ENCODE results near the gene EEF1AKMT3. TPM values are rescaled to one million over a fixed set of nuclear protein-coding genes. Genes with fewer than 3 reads are reported as not detected.

Gene EEF1AKMT3
- total RNA-seq, 1 experiment from 2014 or later = 9.3 TPM

DNA sequence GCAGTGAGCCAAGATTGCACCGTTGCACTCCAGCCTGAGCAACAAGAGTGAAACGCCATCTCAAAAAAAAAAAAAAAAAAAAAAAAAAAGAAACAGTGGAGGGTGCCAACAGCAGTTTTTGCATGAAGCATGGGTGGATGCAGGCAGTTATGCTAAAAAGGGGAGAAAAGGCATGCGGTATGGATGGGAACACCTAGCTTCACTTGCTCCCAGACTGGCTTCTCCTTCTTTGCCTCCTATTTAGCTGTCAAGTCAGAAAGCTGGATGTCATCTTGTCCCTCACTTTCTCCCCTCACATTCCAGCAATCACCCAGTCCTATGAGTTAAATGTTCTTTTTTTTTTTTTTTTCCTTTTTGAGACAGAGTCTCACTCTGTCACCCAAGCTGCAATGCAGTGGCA lies 2.6 kb downstream of the EEF1AKMT3 start:
- BruUV-seq (replicated peaks) = no TSS peak
- TF ChIP-seq, protein P1, sequence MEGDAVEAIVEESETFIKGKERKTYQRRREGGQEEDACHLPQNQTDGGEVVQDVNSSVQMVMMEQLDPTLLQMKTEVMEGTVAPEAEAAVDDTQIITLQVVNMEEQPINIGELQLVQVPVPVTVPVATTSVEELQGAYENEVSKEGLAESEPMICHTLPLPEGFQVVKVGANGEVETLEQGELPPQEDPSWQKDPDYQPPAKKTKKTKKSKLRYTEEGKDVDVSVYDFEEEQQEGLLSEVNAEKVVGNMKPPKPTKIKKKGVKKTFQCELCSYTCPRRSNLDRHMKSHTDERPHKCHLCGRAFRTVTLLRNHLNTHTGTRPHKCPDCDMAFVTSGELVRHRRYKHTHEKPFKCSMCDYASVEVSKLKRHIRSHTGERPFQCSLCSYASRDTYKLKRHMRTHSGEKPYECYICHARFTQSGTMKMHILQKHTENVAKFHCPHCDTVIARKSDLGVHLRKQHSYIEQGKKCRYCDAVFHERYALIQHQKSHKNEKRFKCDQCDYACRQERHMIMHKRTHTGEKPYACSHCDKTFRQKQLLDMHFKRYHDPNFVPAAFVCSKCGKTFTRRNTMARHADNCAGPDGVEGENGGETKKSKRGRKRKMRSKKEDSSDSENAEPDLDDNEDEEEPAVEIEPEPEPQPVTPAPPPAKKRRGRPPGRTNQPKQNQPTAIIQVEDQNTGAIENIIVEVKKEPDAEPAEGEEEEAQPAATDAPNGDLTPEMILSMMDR (conservative IDR thresholded peaks at IDR 0.05; ENCODE audit: low read depth, low read length) = no peak
- TF ChIP-seq EZH2phosphoT487 (IDR thresholded peaks at IDR 0.05; ENCODE audit: borderline replicate concordance, low read length) (no peak), EZH2 (IDR thresholded peaks at IDR 0.05; ENCODE audit: low read length, unreplicated experiment) (no peak)
- ATAC-seq = no peak
- Histone ChIP-seq H3K4me3 (ENCODE audit: low read length) (no peak overlapping the region), H3K4me1 (ENCODE audit: insufficient read depth, low read length) (peaks cover 11% of the 10 kb centered on the region), H3K36me3 (ENCODE audit: low read depth, low read length) (peaks cover 6% of the 10 kb centered on the region; the same call in 1 of the 2 replicates), H3F3A (ENCODE audit: low read length, unreplicated experiment) (no peaks in the 10 kb centered on the region), H3K9me3 (ENCODE audit: low read length) (no peaks in the 10 kb centered on the region), H4K20me1 (ENCODE audit: low read length) (no peaks in the 10 kb centered on the region), H3K27me3 (ENCODE audit: low read length) (no peaks in the 10 kb centered on the region), H3K27ac (ENCODE audit: low read length) (no peak overlapping the region), H2AFZ (ENCODE audit: low read length) (no peak overlapping the region), H3K9ac (ENCODE audit: low read length) (no peak overlapping the region), H3K4me2 (ENCODE audit: low read length) (no peak overlapping the region), H3K79me2 (ENCODE audit: low read length) (peaks cover 28% of the 10 kb centered on the region), H3K9me2 (replicated peaks; ENCODE audit: low read length) (no peaks in the 10 kb centered on the region)
- intact Hi-C loops (cut with micrococcal nuclease) = no loop called here
- ChIA-PET POLR2A (ENCODE audit: unreplicated experiment) (no interaction called here), CTCF (no interaction called here)
- no peak for DNase-seq

DNA sequence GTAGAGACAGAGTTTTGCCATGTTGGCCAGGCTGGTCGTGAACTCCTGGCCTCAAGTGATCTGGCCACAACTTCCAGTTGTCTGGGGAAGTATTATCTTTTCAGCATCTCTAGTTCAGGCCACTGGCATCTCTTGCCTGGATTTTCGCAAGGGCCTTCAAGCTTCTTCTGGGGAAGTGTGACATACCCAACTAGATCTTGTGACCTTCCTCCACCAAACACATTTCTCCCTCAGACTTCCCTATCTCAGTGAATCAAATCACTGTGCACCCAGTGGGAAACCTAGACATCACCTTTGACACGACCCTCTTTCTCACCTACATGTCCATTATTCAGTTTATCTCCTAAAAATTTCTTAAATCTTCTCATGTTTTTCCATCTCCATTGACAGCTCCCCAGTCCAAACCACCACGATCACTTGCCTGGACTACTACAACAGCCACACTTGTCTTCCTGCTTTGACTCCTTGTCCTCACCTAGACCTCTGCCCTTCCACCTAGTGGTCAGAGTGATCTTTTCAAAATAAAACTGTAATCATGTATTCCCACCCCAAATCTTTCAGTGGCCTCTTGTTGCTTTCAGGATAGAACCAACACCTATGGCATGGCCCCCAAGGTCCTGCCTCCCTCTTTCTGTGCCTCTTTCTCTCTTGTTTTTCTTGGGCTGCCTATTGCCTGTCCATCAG lies 3.3 kb downstream of the EEF1AKMT3 start:
- no peaks in the 10 kb centered on the region for H3F3A ChIP-seq (ENCODE audit: low read length, unreplicated experiment)
- no peaks in the 10 kb centered on the region for H3K9me3 ChIP-seq (ENCODE audit: low read length)
- H3K4me2 ChIP-seq (ENCODE audit: low read length) = no peak overlapping the region
- ATAC-seq (no peak), DNase-seq (no peak)
- H3K9ac ChIP-seq (ENCODE audit: low read length) = no peak overlapping the region
- no peaks in the 10 kb centered on the region for H4K20me1 ChIP-seq (ENCODE audit: low read length)
- peaks cover 23% of the 10 kb centered on the region for H3K79me2 ChIP-seq (ENCODE audit: low read length)
- intact Hi-C loops (cut with micrococcal nuclease) = no loop called here
- no peaks in the 10 kb centered on the region for H3K27me3 ChIP-seq (ENCODE audit: low read length)
- no peak overlapping the region for H2AFZ ChIP-seq (ENCODE audit: low read length)
- no peak overlapping the region for H3K4me3 ChIP-seq (ENCODE audit: low read length)
- ChIA-PET CTCF (no interaction called here), POLR2A (ENCODE audit: unreplicated experiment) (no interaction called here)
- TF ChIP-seq EZH2phosphoT487 (IDR thresholded peaks at IDR 0.05; ENCODE audit: borderline replicate concordance, low read length) = no peak
- TF ChIP-seq, protein P1 (conservative IDR thresholded peaks at IDR 0.05; ENCODE audit: low read depth, low read length) = peak; percentile 15; the same call in 1 of the 2 replicates
- peaks cover 1% of the 10 kb centered on the region; the same call in 1 of the 2 replicates for H3K36me3 ChIP-seq (ENCODE audit: low read depth, low read length)
- no peak overlapping the region for H3K27ac ChIP-seq (ENCODE audit: low read length)
- peaks cover 9% of the 10 kb centered on the region for H3K4me1 ChIP-seq (ENCODE audit: insufficient read depth, low read length)
- no peaks in the 10 kb centered on the region for H3K9me2 ChIP-seq (replicated peaks; ENCODE audit: low read length)
- BruUV-seq (replicated peaks) = no TSS peak

DNA sequence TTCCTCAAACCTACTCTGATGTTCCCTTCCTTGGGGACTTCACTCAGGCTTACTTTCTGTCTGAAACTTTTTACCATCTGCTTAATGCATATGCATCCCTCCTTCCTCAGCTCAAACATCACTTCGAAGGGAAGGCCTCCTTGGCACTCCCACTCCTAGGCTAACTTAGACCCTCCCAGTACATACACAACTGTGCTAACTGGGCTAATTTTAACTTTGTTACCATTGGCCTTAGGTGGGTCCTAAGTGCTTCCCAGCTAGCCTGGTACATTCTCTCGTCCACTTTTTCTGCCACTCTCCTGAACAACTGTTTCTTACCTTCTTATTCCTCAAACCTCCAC lies 3.8 kb downstream of the EEF1AKMT3 start:
- TF ChIP-seq EZH2 (IDR thresholded peaks at IDR 0.05; ENCODE audit: low read length, unreplicated experiment) (no peak), EZH2phosphoT487 (IDR thresholded peaks at IDR 0.05; ENCODE audit: borderline replicate concordance, low read length) (no peak)
- TF ChIP-seq, protein P1 (conservative IDR thresholded peaks at IDR 0.05; ENCODE audit: low read depth, low read length) = no peak
- no TSS peak for BruUV-seq (replicated peaks)
- intact Hi-C loops (cut with micrococcal nuclease) = no loop called here
- Histone ChIP-seq H3K4me1 (ENCODE audit: insufficient read depth, low read length) (peaks cover 5% of the 10 kb centered on the region; the same call in 1 of the 2 replicates), H3K4me3 (ENCODE audit: low read length) (no peak overlapping the region), H3K9me3 (ENCODE audit: low read length) (no peaks in the 10 kb centered on the region), H3K9me2 (replicated peaks; ENCODE audit: low read length) (no peaks in the 10 kb centered on the region), H3K79me2 (ENCODE audit: low read length) (peaks cover 18% of the 10 kb centered on the region), H3K4me2 (ENCODE audit: low read length) (no peak overlapping the region), H3F3A (ENCODE audit: low read length, unreplicated experiment) (no peaks in the 10 kb centered on the region), H2AFZ (ENCODE audit: low read length) (no peak overlapping the region), H3K9ac (ENCODE audit: low read length) (no peak overlapping the region), H4K20me1 (ENCODE audit: low read length) (no peaks in the 10 kb centered on the region), H3K27me3 (ENCODE audit: low read length) (no peaks in the 10 kb centered on the region), H3K36me3 (ENCODE audit: low read depth, low read length) (no peaks in the 10 kb centered on the region), H3K27ac (ENCODE audit: low read length) (no peak overlapping the region)
- CTCF ChIA-PET = no interaction called here
- POLR2A ChIA-PET (ENCODE audit: unreplicated experiment) = no interaction called here
- no peak for ATAC-seq
- no peak for DNase-seq
